GM12891 (cell line): Measurements from ENCODE around the gene AIG1. TPM values are rescaled to one million over a fixed set of nuclear protein-coding genes. Genes with fewer than 3 reads are reported as not detected.
"Not testable (repeated sequence)": the region's sequence is repeated elsewhere in the genome, so short reads cannot be mapped to it uniquely, and the experiment has no call there.

Source experiments
- DNase-seq: peaks from one replicate; pipeline ENCODE4 v3.0.0; 2011; ENCODE audit warnings: low spot score; ENCODE audit not compliant: insufficient read length
- FAIRE-seq: peaks from 2 replicates; lab custom pipeline; 2011; peaks lifted over from hg19 to GRCh38; lab: Jason Lieb, UNC
- PAX5 ChIP-seq: IDR thresholded peaks from 2 replicates; pipeline ENCODE4 v1.6.1; 2011; ENCODE audit warnings: low read length, moderate library complexity, mild to moderate bottlenecking; ENCODE audit not compliant: insufficient read depth, severe bottlenecking
- POLR2A ChIP-seq: IDR thresholded peaks from 2 replicates; pipeline ENCODE4 v1.6.1; 2011; ENCODE audit warnings: low read depth, low read length, control low read depth
- POLR2AphosphoS5 ChIP-seq: IDR thresholded peaks from 2 replicates; pipeline ENCODE4 v1.6.1; 2011; ENCODE audit warnings: low read depth, low read length, control low read depth
- POU2F2 ChIP-seq: IDR thresholded peaks from 2 replicates; pipeline ENCODE4 v1.6.1; 2011; ENCODE audit warnings: low read depth, mild to moderate bottlenecking, control low read depth, low read length, moderate library complexity
- SPI1 ChIP-seq: IDR thresholded peaks from 2 replicates; pipeline ENCODE4 v1.6.1; 2011; ENCODE audit warnings: low read depth, low read length, control low read depth
- TAF1 ChIP-seq: IDR thresholded peaks from 2 replicates; pipeline ENCODE4 v1.6.1; 2011; ENCODE audit warnings: low read depth, low read length, control low read depth
- polyA plus RNA-seq: library from polyadenylated mRNA; unstranded; fragments of >200 nt; gene quantifications from one replicate; pipeline ENCODE4 v1.2.1, GENCODE V29; 2012; ENCODE audit warnings: low read depth, missing spikeins, inconsistent platforms; ENCODE audit not compliant: missing spikeins

The AIG1 gene
- 25.1 TPM for polyA plus RNA-seq

GRCh38 chr6:143060806-143061596 lies at the start of gene AIG1:
TSS of gene AIG1 (plus strand) at chr6:143060889. CDS start at chr6:143060926, 37 bp downstream.
- FAIRE-seq (peak; percentile 95), DNase-seq (no peak)
- TF ChIP-seq POLR2AphosphoS5 (no peak), TAF1 (peak; percentile 65; the same call in 1 of the 2 replicates), POLR2A (peak; percentile 55; the same call in 1 of the 2 replicates)

GRCh38 chr6:143014764-143015163 lies 45.9 kb upstream of the AIG1 start:
- DNase-seq, result no peak
- no peak for FAIRE-seq
- TF ChIP-seq POLR2A, result no peak
- no peak for TF ChIP-seq POLR2AphosphoS5
- TF ChIP-seq PAX5, result no peak
- TF ChIP-seq TAF1, result no peak
- peak; percentile 91 for TF ChIP-seq SPI1

- no peak for TF ChIP-seq POLR2AphosphoS5
- TF ChIP-seq PAX5, result peak; percentile 25
- FAIRE-seq, result peak; percentile 50
- no peak for DNase-seq
These were observed 45.4 kb upstream of the AIG1 start for GRCh38 chr6:143015300-143015706.

- FAIRE-seq (no peak), DNase-seq (no peak)
- no peak for TF ChIP-seq SPI1
- no peak for TF ChIP-seq POLR2AphosphoS5
- no peak for TF ChIP-seq TAF1
- TF ChIP-seq POU2F2, result no peak
- TF ChIP-seq PAX5, result no peak
- no peak for TF ChIP-seq POLR2A
These were observed 41.7 kb upstream of the AIG1 start for GRCh38 chr6:143018955-143019354.

GRCh38 chr6:143020862-143021261 lies 39.8 kb upstream of the AIG1 start:
- FAIRE-seq, result peak; percentile 5

GRCh38 chr6:143021543-143021942 lies 39.1 kb upstream of the AIG1 start:
- TF ChIP-seq POLR2A (no peak), SPI1 (no peak), POLR2AphosphoS5 (no peak), POU2F2 (no peak), PAX5 (no peak), TAF1 (no peak)
- FAIRE-seq (peak; percentile 26), DNase-seq (no peak)

More at GRCh38 chr6:143020862-143021261, 39.8 kb upstream of the AIG1 start:
- not testable (repeated sequence) for DNase-seq

GRCh38 chr6:143022587-143022986 lies 38.1 kb upstream of the AIG1 start:
- FAIRE-seq (no peak), DNase-seq (no peak)
- TF ChIP-seq SPI1, result no peak
- TF ChIP-seq POLR2AphosphoS5, result no peak
- no peak for TF ChIP-seq PAX5
- TF ChIP-seq POLR2A, result no peak
- TF ChIP-seq TAF1, result no peak
- TF ChIP-seq POU2F2, result no peak

- FAIRE-seq, result no peak
- TF ChIP-seq POLR2A, result no peak
- no peak for TF ChIP-seq SPI1
- no peak for TF ChIP-seq PAX5
- no peak for TF ChIP-seq POLR2AphosphoS5
- no peak for TF ChIP-seq POU2F2
- TF ChIP-seq TAF1, result no peak
- no peak for DNase-seq
These were observed 37.0 kb upstream of the AIG1 start for GRCh38 chr6:143023695-143024094.

GRCh38 chr6:143024977-143025376 lies 35.7 kb upstream of the AIG1 start:
- DNase-seq (no peak), FAIRE-seq (no peak)
- no peak for TF ChIP-seq TAF1
- no peak for TF ChIP-seq POLR2A
- TF ChIP-seq POU2F2, result no peak
- TF ChIP-seq SPI1, result no peak
- TF ChIP-seq PAX5, result no peak
- no peak for TF ChIP-seq POLR2AphosphoS5
